ENCODE data around the gene OCA2. TPM values are rescaled to one million over a fixed set of nuclear protein-coding genes. Genes with fewer than 3 reads are reported as not detected.

The OCA2 gene
- total RNA-seq, 1 experiment from 2014 or later, result 0.13 TPM

DNA sequence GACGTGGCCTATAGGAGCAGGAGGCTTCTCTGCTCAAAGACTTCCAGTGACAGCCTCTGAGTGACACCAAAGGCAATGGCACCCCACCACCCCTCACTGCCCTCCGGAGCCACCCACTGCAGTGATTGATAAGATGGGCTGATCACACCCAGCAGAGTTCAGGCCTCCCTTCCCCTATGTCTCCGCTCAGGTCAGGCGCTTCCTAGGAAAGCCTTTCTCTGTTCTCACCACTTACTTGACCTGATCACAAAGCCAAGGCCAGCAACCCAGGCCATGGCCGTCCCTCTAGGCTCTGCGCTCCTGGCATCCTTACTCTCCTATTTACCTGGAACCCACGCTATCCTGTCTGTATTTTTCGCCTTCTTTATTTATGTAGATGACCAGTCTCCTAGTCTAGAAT is 282.3 kb downstream of the OCA2 start:
- Histone ChIP-seq H3K27ac (ENCODE audit: low read length) (no peak overlapping the region), H3K36me3 (ENCODE audit: control insufficient read depth, insufficient read depth, low read length) (no peaks in the 10 kb centered on the region), H3K4me1 (ENCODE audit: control insufficient read depth, insufficient read depth, low read length) (no peaks in the 10 kb centered on the region), H3K27me3 (ENCODE audit: control insufficient read depth, insufficient read depth, low read length) (no peaks in the 10 kb centered on the region), H3K9me3 (ENCODE audit: control insufficient read depth, insufficient read depth, low read depth, low read length) (no peaks in the 10 kb centered on the region), H3K4me3 (ENCODE audit: low read depth in 2 of 2, low read length in 2 of 2) (no peak overlapping the region)
- TF ChIP-seq, protein P1, sequence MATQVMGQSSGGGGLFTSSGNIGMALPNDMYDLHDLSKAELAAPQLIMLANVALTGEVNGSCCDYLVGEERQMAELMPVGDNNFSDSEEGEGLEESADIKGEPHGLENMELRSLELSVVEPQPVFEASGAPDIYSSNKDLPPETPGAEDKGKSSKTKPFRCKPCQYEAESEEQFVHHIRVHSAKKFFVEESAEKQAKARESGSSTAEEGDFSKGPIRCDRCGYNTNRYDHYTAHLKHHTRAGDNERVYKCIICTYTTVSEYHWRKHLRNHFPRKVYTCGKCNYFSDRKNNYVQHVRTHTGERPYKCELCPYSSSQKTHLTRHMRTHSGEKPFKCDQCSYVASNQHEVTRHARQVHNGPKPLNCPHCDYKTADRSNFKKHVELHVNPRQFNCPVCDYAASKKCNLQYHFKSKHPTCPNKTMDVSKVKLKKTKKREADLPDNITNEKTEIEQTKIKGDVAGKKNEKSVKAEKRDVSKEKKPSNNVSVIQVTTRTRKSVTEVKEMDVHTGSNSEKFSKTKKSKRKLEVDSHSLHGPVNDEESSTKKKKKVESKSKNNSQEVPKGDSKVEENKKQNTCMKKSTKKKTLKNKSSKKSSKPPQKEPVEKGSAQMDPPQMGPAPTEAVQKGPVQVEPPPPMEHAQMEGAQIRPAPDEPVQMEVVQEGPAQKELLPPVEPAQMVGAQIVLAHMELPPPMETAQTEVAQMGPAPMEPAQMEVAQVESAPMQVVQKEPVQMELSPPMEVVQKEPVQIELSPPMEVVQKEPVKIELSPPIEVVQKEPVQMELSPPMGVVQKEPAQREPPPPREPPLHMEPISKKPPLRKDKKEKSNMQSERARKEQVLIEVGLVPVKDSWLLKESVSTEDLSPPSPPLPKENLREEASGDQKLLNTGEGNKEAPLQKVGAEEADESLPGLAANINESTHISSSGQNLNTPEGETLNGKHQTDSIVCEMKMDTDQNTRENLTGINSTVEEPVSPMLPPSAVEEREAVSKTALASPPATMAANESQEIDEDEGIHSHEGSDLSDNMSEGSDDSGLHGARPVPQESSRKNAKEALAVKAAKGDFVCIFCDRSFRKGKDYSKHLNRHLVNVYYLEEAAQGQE (IDR thresholded peaks at IDR 0.05; ENCODE audit: insufficient read depth in 1 of 2, low read depth in 2 of 2, low read length in 1 of 2), result no peak
- no peak for TF ChIP-seq SIN3A (IDR thresholded peaks at IDR 0.05; ENCODE audit: borderline replicate concordance, insufficient read depth, low read depth, low read length)
- no peak for TF ChIP-seq TCF7L2 (IDR thresholded peaks at IDR 0.05; ENCODE audit: low read depth, low read length)
- TF ChIP-seq POLR2AphosphoS5 (IDR thresholded peaks at IDR 0.05; ENCODE audit: low read depth, low read length), result no peak
- TF ChIP-seq, protein P2, sequence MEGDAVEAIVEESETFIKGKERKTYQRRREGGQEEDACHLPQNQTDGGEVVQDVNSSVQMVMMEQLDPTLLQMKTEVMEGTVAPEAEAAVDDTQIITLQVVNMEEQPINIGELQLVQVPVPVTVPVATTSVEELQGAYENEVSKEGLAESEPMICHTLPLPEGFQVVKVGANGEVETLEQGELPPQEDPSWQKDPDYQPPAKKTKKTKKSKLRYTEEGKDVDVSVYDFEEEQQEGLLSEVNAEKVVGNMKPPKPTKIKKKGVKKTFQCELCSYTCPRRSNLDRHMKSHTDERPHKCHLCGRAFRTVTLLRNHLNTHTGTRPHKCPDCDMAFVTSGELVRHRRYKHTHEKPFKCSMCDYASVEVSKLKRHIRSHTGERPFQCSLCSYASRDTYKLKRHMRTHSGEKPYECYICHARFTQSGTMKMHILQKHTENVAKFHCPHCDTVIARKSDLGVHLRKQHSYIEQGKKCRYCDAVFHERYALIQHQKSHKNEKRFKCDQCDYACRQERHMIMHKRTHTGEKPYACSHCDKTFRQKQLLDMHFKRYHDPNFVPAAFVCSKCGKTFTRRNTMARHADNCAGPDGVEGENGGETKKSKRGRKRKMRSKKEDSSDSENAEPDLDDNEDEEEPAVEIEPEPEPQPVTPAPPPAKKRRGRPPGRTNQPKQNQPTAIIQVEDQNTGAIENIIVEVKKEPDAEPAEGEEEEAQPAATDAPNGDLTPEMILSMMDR (IDR thresholded peaks at IDR 0.05), result no peak
- BruUV-seq (replicated peaks), result no TSS peak
- ChIA-PET CTCF (no interaction called here), POLR2A (no interaction called here)
- ATAC-seq (no peak), DNase-seq (ENCODE audit: low read depth, low spot score) (no peak)
- in situ Hi-C loops (cut with HindIII; ENCODE audit: low pct_unique_long_range_greater_than_20kb, low sequenced_read_pairs), result no loop called here
- intact Hi-C loops (cut with micrococcal nuclease; ENCODE audit: unreplicated experiment), result no loop called here

DNA sequence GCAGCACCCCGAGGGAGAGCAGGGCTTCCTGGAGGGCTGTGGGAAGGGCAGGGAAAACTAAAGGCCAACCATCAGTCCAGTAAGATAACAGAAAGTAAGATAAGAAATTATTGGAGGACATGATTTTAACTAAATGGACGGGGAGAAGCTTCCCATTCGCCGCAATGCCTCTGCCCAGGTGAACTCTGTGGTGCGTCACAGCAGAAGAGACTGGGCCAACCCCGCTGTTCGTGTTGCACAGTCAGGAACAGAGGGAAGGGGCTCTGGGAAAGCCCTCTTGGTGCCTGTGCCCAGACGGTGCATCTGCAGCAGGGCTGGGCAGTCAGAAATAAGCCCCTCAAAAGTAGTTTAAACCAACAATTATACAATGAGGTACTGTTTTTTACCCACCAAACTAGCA is 284.1 kb downstream of the OCA2 start:
- ChIA-PET CTCF (no interaction called here), POLR2A (no interaction called here)
- Histone ChIP-seq H3K27me3 (ENCODE audit: control insufficient read depth, insufficient read depth, low read length) (no peaks in the 10 kb centered on the region), H3K36me3 (ENCODE audit: control insufficient read depth, insufficient read depth, low read length) (no peaks in the 10 kb centered on the region), H3K27ac (ENCODE audit: low read length) (no peak overlapping the region), H3K4me3 (ENCODE audit: low read depth in 2 of 2, low read length in 2 of 2) (no peak overlapping the region), H3K4me1 (ENCODE audit: control insufficient read depth, insufficient read depth, low read length) (no peaks in the 10 kb centered on the region), H3K9me3 (ENCODE audit: control insufficient read depth, insufficient read depth, low read depth, low read length) (no peaks in the 10 kb centered on the region)
- ATAC-seq (no peak), DNase-seq (ENCODE audit: low read depth, low spot score) (no peak)
- BruUV-seq (replicated peaks), result no TSS peak
- intact Hi-C loops (cut with micrococcal nuclease; ENCODE audit: unreplicated experiment) (no loop called here), in situ Hi-C loops (cut with HindIII; ENCODE audit: low pct_unique_long_range_greater_than_20kb, low sequenced_read_pairs) (no loop called here)
- TF ChIP-seq TCF7L2 (IDR thresholded peaks at IDR 0.05; ENCODE audit: low read depth, low read length) (no peak), SIN3A (IDR thresholded peaks at IDR 0.05; ENCODE audit: borderline replicate concordance, insufficient read depth, low read depth, low read length) (no peak), POLR2AphosphoS5 (IDR thresholded peaks at IDR 0.05; ENCODE audit: low read depth, low read length) (no peak)
- TF ChIP-seq, protein P1 (IDR thresholded peaks at IDR 0.05; ENCODE audit: insufficient read depth in 1 of 2, low read depth in 2 of 2, low read length in 1 of 2), result no peak
- TF ChIP-seq, protein P2 (IDR thresholded peaks at IDR 0.05), result no peak

Data from Panc1 (cell line).